SK-N-SH (cell line): ENCODE results near the gene TIGD3. TPM values are rescaled to one million over a fixed set of nuclear protein-coding genes. Genes with fewer than 3 reads are reported as not detected.

Experiments
- CTCF ChIA-PET: fragments of 300-600, 350-600 bp; formaldehyde crosslinking; extraction: SDS; loops from one replicate; lab custom pipeline; 2021; lab: Yijun Ruan, JAX
- POLR2A ChIA-PET: fragments of 350-600 bp; sonication (Branson Sonifier 250); formaldehyde crosslinking; extraction: SDS; loops from one replicate; lab custom pipeline; 2020; ENCODE audit warnings: antibody characterized with exemption, inconsistent platforms; lab: Yijun Ruan, JAX
- DNase-seq: peaks from one replicate; pipeline ENCODE4 v3.0.0; 2012
- H2AFZ ChIP-seq: fragments of 200-600 bp; sonication (generic); 2 replicates; pipeline ENCODE4 v1.8.1; 2016; ENCODE audit warnings: antibody characterized with exemption, mild to moderate bottlenecking, low read depth
- H3F3A ChIP-seq: fragments of 200-600 bp; sonication (generic); replicated peaks from 2 replicates; pipeline ENCODE3; 2016; ENCODE audit warnings: antibody characterized with exemption, mild to moderate bottlenecking; ENCODE audit not compliant: insufficient read depth
- H3K27ac ChIP-seq, 2 experiments: fragments of 200-500 bp in 1 of 2; fragments of 200-600 bp in 1 of 2; sonication (Bioruptor generic) in 1 of 2; sonication (generic), shearing (Covaris generic) in 1 of 2; 2 replicates each; pipeline versions ENCODE4 v1.5.1 to v1.6.1; 2014 to 2016; ENCODE audit warnings: low read depth in 2 of 2, inconsistent platforms in 1 of 2, low read length in 1 of 2, mild to moderate bottlenecking in 1 of 2, mixed read lengths in 1 of 2
- H3K27me3 ChIP-seq: fragments of 200-600 bp; sonication (generic), shearing (Covaris generic); 2 replicates; pipeline ENCODE4 v1.6.1; 2016; ENCODE audit warnings: mixed run types; ENCODE audit not compliant: insufficient read depth
- H3K36me3 ChIP-seq, 2 experiments: fragments of 200-500 bp in 1 of 2; fragments of 200-600 bp in 1 of 2; sonication (Bioruptor generic) in 1 of 2; sonication (generic) in 1 of 2; replicated peaks in 1 of 2; 2 replicates each; pipeline versions ENCODE3 to v1.5.1; 2014 to 2016; ENCODE audit warnings: low read length in 1 of 2, mild to moderate bottlenecking in 1 of 2; ENCODE audit not compliant: insufficient read depth in 2 of 2, control insufficient read depth in 1 of 2
- H3K4me1 ChIP-seq, 2 experiments: fragments of 200-500 bp in 1 of 2; fragments of 200-600 bp in 1 of 2; sonication (Bioruptor generic) in 1 of 2; sonication (generic), shearing (Covaris generic) in 1 of 2; 2 replicates each; pipeline versions ENCODE4 v1.5.1 to v1.6.1; 2014 to 2016; ENCODE audit warnings: low read depth in 1 of 2, low read length in 1 of 2, mixed run types in 1 of 2; ENCODE audit not compliant: insufficient read depth in 2 of 2, control insufficient read depth in 1 of 2
- H3K4me2 ChIP-seq: fragments of 200-600 bp; sonication (generic), shearing (Covaris generic); 2 replicates; pipeline ENCODE4 v1.6.1; 2017; ENCODE audit warnings: mixed run types
- H3K4me3 ChIP-seq, 2 experiments: fragments of 200-500 bp in 1 of 2; fragments of 200-600 bp in 1 of 2; sonication (Bioruptor generic) in 1 of 2; sonication (generic), shearing (Covaris generic) in 1 of 2; 2 replicates each; pipeline versions ENCODE4 v1.5.1 to v1.8.1; 2014 to 2016; ENCODE audit warnings: low read depth in 2 of 2, inconsistent platforms in 1 of 2, low read length in 1 of 2, mild to moderate bottlenecking in 1 of 2, mixed read lengths in 1 of 2, moderate library complexity in 1 of 2
- H3K79me2 ChIP-seq: fragments of 200-600 bp; sonication (generic); 2 replicates; pipeline ENCODE4 v1.8.1; 2017; ENCODE audit warnings: mild to moderate bottlenecking; ENCODE audit not compliant: insufficient read depth
- H3K9ac ChIP-seq: fragments of 200-600 bp; sonication (generic); 2 replicates; pipeline ENCODE4 v1.6.1; 2017; ENCODE audit warnings: mixed run types
- H3K9me2 ChIP-seq: fragments of 200-600 bp; sonication (generic); 2 replicates; pipeline ENCODE4 v1.6.1; 2017; ENCODE audit warnings: mixed run types
- H3K9me3 ChIP-seq: fragments of 200-600 bp; sonication (generic); 2 replicates; pipeline ENCODE4 v1.6.1; 2017; ENCODE audit warnings: mixed run types, mild to moderate bottlenecking, moderate library complexity
- H4K20me1 ChIP-seq: fragments of 200-600 bp; sonication (generic); 2 replicates; pipeline ENCODE4 v1.6.1; 2017; ENCODE audit warnings: mild to moderate bottlenecking, mixed run types; ENCODE audit not compliant: insufficient read depth
- ELF1 ChIP-seq: IDR thresholded peaks from 2 replicates; pipeline ENCODE4 v1.4.0; 2012
- EP300 ChIP-seq, 2 experiments: IDR thresholded peaks; 2 replicates each; pipeline versions ENCODE4 v1.4.0 to v1.6.1; 2012; ENCODE audit warnings: borderline replicate concordance in 1 of 2, low read depth in 1 of 2, low read length in 1 of 2
- EZH2phosphoT487 ChIP-seq: fragments of 200-600 bp; sonication (generic); IDR thresholded peaks from 2 replicates; pipeline ENCODE4 v1.6.1; 2017; ENCODE audit warnings: low read depth, mixed run types, mild to moderate bottlenecking, antibody characterized with exemption, moderate library complexity, borderline replicate concordance
- MEF2A ChIP-seq: IDR thresholded peaks from 2 replicates; pipeline ENCODE4 v1.4.0; 2012; ENCODE audit warnings: low read depth, borderline replicate concordance
- MXI1 ChIP-seq: IDR thresholded peaks from 2 replicates; pipeline ENCODE4 v1.6.1; 2012; ENCODE audit warnings: mild to moderate bottlenecking, low read depth, low read length, improper control_type of control experiment
- NFIC ChIP-seq: IDR thresholded peaks from 2 replicates; pipeline ENCODE4 v1.4.0; 2012; ENCODE audit warnings: borderline replicate concordance
- NRF1 ChIP-seq: IDR thresholded peaks from 2 replicates; pipeline ENCODE4 v1.6.1; 2012; ENCODE audit warnings: low read depth, mild to moderate bottlenecking, low read length
- RAD21 ChIP-seq: IDR thresholded peaks from 2 replicates; pipeline ENCODE4 v1.6.1; 2012; ENCODE audit warnings: mild to moderate bottlenecking, low read length
- RCOR1 ChIP-seq: fragments of 150-350 bp; IDR thresholded peaks from 2 replicates; pipeline ENCODE4 v1.6.1; 2017; ENCODE audit warnings: antibody characterized with exemption, low read length
- TCF12 ChIP-seq: IDR thresholded peaks from 2 replicates; pipeline ENCODE4 v1.4.0; 2012
- TEAD4 ChIP-seq: IDR thresholded peaks from 2 replicates; pipeline ENCODE4 v1.4.0; 2012; ENCODE audit warnings: mild to moderate bottlenecking, borderline replicate concordance; ENCODE audit not compliant: insufficient read depth
- YY1 ChIP-seq: IDR thresholded peaks from 2 replicates; pipeline ENCODE4 v1.4.0; 2012; ENCODE audit warnings: low read depth, mild to moderate bottlenecking
- WGBS: methylation state at CpG from one replicate; pipeline ENCODE4 v1.1.6; 2017; ENCODE audit warnings: low lambda C conversion rate; 5-methylcytosine and 5-hydroxymethylcytosine counted together
- polyA plus RNA-seq, 3 experiments: library from polyadenylated mRNA; depleted of rRNA; stranded (reverse); fragments of >200 nt; gene quantifications; 2 replicates each; pipeline ENCODE4 v1.2.3, GENCODE V29; 2012
- TF ChIP-seq, protein P1 (sequence below): IDR thresholded peaks from 2 replicates; pipeline ENCODE4; 2012
- TF ChIP-seq, protein P2 (sequence below): IDR thresholded peaks from 2 replicates; pipeline ENCODE4 v1.6.1; 2012; ENCODE audit warnings: mild to moderate bottlenecking, low read depth, low read length, moderate library complexity

TIGD3 gene
- polyA plus RNA-seq, 1 of the 3 experiments (the other 2 are of a cell fraction): 0.41 TPM

- no peaks in the 10 kb centered on the region for H4K20me1 ChIP-seq
- CTCF ChIA-PET: interaction anchor here (1.5 to 4.1 kb wide), 4 partner anchors 36 to 171 kb away, joined by 4 to 31 read pairs (median 6); no protein-coding TSS in a partner anchor
- H3K27ac ChIP-seq: peak overlapping the region; percentile 48 to 99; a peak in 3 of 4 replicates
- H3K9me3 ChIP-seq: no peaks in the 10 kb centered on the region
- 98% methylated on average over 14 of the region's 16 CpGs for WGBS
- no peak for TF ChIP-seq TEAD4
- no peak for TF ChIP-seq MEF2A
- TF ChIP-seq NRF1: no peak
- H3K4me1 ChIP-seq: peaks cover 25 to 54% of the 10 kb centered on the region in 2 experiments; a peak in 3 of 4 replicates
- DNase-seq: no peak
- no peak overlapping the region for H2AFZ ChIP-seq
- H3K9me2 ChIP-seq: no peaks in the 10 kb centered on the region
- no peak overlapping the region for H3K9ac ChIP-seq
- peaks cover 31% of the 10 kb centered on the region for H3F3A ChIP-seq
- H3K4me3 ChIP-seq: no peak overlapping the region
- no peak overlapping the region; the same call in 1 of the 2 replicates for H3K4me2 ChIP-seq
- no peaks in the 10 kb centered on the region for H3K36me3 ChIP-seq
- no peaks in the 10 kb centered on the region for H3K27me3 ChIP-seq
- POLR2A ChIA-PET: no interaction called here
- peaks cover 18% of the 10 kb centered on the region for H3K79me2 ChIP-seq
Observed at GRCh38 chr11:65380460-65381119, 26.0 kb downstream of the TIGD3 start.

DNA sequence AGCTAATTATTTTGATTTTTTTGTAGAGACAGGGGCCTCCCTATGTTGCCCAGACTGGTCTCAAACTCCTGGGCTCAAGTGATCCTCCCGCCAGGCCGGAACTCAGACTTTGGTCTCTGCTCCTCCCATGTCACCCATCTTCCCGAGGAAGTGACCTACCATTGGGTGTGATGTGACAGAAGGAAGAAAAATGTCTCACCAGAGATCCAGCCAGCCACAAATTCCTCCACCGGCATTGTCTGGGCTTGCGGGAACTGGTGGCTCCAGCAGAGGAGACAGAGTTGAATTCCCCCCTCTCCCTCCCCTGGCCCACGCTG lies 27.1 kb downstream of the TIGD3 start:
- peak overlapping the region; percentile 86 for H3K9ac ChIP-seq
- H4K20me1 ChIP-seq: no peaks in the 10 kb centered on the region
- peaks cover 29 to 55% of the 10 kb centered on the region in 2 experiments; a peak in 3 of 4 replicates for H3K4me1 ChIP-seq
- peaks cover 31% of the 10 kb centered on the region for H3F3A ChIP-seq
- H3K27me3 ChIP-seq: no peaks in the 10 kb centered on the region
- peaks cover 21% of the 10 kb centered on the region for H3K79me2 ChIP-seq
- peak overlapping the region; percentile 90 for H3K4me2 ChIP-seq
- H2AFZ ChIP-seq: peak overlapping the region; percentile 76
- CTCF ChIA-PET: interaction anchor here (0.6 to 2.4 kb wide), 13 partner anchors 11 to 129 kb away, joined by 3 to 11 read pairs (median 4); partner anchors contain the start of gene MALAT1
- no peaks in the 10 kb centered on the region for H3K9me3 ChIP-seq
- peak overlapping the region; percentile 44 to 61 for H3K4me3 ChIP-seq
- peak overlapping the region; percentile 98 to 99 for H3K27ac ChIP-seq
- DNase-seq: no peak
- WGBS: 14% methylated on average over 6 of the region's 6 CpGs
- H3K9me2 ChIP-seq: no peaks in the 10 kb centered on the region
- TF ChIP-seq RCOR1: peak; percentile 10; the same call in 1 of the 2 replicates
- TF ChIP-seq, protein P1, sequence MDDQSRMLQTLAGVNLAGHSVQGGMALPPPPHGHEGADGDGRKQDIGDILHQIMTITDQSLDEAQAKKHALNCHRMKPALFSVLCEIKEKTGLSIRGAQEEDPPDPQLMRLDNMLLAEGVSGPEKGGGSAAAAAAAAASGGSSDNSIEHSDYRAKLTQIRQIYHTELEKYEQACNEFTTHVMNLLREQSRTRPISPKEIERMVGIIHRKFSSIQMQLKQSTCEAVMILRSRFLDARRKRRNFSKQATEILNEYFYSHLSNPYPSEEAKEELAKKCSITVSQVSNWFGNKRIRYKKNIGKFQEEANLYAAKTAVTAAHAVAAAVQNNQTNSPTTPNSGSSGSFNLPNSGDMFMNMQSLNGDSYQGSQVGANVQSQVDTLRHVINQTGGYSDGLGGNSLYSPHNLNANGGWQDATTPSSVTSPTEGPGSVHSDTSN: 0 out of 2 replicates have a peak, but pooled peaks have one; percentile 24
- TF ChIP-seq YY1: no peak
- H3K36me3 ChIP-seq: no peaks in the 10 kb centered on the region
- POLR2A ChIA-PET: interaction anchor here (1.1 to 3.9 kb wide), 4 partner anchors 34 to 129 kb away, joined by 3 to 24 read pairs (median 15); partner anchors contain the start of genes MALAT1 and NEAT1

DNA sequence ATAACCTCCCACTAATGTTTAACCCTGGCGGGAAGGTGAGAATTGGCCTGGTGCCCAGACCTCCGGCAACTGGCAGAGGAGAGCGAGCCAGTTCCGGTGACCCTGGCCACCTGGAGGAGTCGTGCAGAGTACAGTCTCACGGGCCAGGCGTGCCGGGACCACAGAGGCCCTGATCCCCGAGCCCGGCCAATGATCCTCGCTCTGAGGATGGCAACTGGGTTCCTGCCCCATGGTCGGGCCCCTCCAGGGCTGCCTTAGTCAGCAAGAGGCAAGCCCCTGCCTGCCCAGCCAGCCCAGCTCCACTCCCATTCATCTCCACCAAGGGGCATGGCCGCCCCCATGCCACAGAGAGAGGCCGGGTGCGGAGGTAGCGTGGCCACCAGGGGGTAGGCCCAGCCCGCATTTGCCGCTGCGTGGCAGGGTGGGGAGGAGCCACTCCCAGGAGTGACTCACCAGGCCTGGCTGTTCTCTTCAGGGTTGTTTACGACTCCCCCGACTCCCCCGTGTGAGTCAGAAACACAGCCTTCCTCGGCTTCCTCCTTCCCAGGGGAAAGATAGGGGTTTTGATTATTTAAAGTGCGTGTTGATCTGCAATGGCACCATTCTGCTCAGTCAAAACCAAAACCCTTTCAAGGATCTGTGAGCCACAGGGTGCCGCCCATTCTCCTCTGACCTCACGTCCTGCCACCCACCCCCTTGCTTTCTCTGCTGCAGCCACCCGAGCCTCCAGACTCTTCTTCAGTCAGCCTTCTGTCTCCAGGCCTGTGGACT lies 27.7 kb downstream of the TIGD3 start, which contains the start of gene SLC25A45:
Gene SLC25A45, minus strand, starts transcription at position 614 of the 771 bp plus-strand sequence. CDS start 695 bp downstream, outside the sequence.
- H4K20me1 ChIP-seq: no peaks in the 10 kb centered on the region
- peak within 1 kb of the TSS; percentile 86 for H3K9ac ChIP-seq
- ChIA-PET CTCF (interaction anchor here (0.6 to 2.4 kb wide), 13 partner anchors 11 to 128 kb away, joined by 3 to 11 read pairs (median 3); partner anchors contain the start of gene MALAT1), POLR2A (interaction anchor here (1.0 to 3.9 kb wide), 7 partner anchors 32 to 128 kb away, joined by 3 to 24 read pairs (median 3); partner anchors contain the start of genes MALAT1 and NEAT1)
- H3K9me2 ChIP-seq: no peaks in the 10 kb centered on the region
- peaks cover 31% of the 10 kb centered on the region for H3F3A ChIP-seq
- peak within 1 kb of the TSS; percentile 98 to 99 for H3K27ac ChIP-seq
- peaks cover 29 to 49% of the 10 kb centered on the region in 2 experiments; a peak in 3 of 4 replicates for H3K4me1 ChIP-seq
- DNase-seq: peak; percentile 89
- H3K4me2 ChIP-seq: peak within 1 kb of the TSS; percentile 90
- H3K4me3 ChIP-seq: peak within 1 kb of the TSS; percentile 44 to 61
- no peaks in the 10 kb centered on the region for H3K36me3 ChIP-seq
- H3K79me2 ChIP-seq: peaks cover 26% of the 10 kb centered on the region
- H3K27me3 ChIP-seq: no peaks in the 10 kb centered on the region
- H2AFZ ChIP-seq: peak within 1 kb of the TSS; percentile 76
- WGBS: 0% methylated on average over 14 of the region's 27 CpGs
- no peaks in the 10 kb centered on the region for H3K9me3 ChIP-seq
- TF ChIP-seq RAD21: peak; percentile 71
- peak; percentile 77 for TF ChIP-seq TCF12
- no peak for TF ChIP-seq TEAD4
- no peak for TF ChIP-seq EZH2phosphoT487
- TF ChIP-seq, protein P2, sequence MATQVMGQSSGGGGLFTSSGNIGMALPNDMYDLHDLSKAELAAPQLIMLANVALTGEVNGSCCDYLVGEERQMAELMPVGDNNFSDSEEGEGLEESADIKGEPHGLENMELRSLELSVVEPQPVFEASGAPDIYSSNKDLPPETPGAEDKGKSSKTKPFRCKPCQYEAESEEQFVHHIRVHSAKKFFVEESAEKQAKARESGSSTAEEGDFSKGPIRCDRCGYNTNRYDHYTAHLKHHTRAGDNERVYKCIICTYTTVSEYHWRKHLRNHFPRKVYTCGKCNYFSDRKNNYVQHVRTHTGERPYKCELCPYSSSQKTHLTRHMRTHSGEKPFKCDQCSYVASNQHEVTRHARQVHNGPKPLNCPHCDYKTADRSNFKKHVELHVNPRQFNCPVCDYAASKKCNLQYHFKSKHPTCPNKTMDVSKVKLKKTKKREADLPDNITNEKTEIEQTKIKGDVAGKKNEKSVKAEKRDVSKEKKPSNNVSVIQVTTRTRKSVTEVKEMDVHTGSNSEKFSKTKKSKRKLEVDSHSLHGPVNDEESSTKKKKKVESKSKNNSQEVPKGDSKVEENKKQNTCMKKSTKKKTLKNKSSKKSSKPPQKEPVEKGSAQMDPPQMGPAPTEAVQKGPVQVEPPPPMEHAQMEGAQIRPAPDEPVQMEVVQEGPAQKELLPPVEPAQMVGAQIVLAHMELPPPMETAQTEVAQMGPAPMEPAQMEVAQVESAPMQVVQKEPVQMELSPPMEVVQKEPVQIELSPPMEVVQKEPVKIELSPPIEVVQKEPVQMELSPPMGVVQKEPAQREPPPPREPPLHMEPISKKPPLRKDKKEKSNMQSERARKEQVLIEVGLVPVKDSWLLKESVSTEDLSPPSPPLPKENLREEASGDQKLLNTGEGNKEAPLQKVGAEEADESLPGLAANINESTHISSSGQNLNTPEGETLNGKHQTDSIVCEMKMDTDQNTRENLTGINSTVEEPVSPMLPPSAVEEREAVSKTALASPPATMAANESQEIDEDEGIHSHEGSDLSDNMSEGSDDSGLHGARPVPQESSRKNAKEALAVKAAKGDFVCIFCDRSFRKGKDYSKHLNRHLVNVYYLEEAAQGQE: no peak
- peak; percentile 7 to 70; a peak in 1 of 4 replicates for TF ChIP-seq EP300 (IDR thresholded peaks at IDR 0.05; ENCODE audit: borderline replicate concordance in 1 of 2, low read depth in 1 of 2, low read length in 1 of 2)
- peak; percentile 37; the same call in 1 of the 2 replicates for TF ChIP-seq ELF1
- TF ChIP-seq NRF1: no peak
- peak; percentile 60 for TF ChIP-seq NFIC
- peak; percentile 64 for TF ChIP-seq MXI1
